ENCODE measurements around the gene MATK.
"Not testable (repeated sequence)": the region's sequence is repeated elsewhere in the genome, so short reads cannot be mapped to it uniquely, and the experiment has no call there.

MATK gene

DNA sequence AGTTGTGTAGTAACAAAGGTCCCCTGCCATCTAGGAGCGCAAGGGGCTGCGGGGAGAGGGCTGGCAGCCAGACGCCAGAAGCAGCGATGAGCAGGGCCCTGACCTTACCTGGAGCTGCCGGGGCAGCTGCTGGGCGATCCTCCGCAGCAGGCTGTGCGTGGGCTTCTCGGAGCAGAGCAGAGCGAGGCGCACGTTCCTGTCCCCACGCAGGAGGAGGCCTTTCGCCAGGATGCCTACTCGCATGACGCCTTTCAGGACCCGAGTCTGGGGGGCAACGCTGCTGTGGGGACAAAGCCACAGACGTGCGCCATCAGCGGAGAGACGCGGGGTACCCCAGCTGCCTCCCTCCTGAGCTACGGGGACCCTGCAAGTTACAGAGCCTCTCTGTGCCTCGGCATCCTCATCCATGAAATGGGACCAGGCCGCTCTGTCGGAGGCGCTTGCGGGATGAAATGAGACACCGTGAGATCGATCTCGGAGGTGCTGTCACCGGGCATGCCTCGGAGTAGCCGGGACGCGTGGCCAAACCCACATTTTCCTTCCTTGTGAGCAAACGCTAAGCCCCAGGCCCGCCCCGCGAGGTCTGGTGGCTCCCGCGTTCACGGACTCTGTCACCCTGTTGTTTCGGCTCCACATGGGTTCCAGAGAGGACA, 30.5 kb upstream of the MATK start:
- DNase-seq (ENCODE audit: low read depth in 2 of 2): no peak

DNA sequence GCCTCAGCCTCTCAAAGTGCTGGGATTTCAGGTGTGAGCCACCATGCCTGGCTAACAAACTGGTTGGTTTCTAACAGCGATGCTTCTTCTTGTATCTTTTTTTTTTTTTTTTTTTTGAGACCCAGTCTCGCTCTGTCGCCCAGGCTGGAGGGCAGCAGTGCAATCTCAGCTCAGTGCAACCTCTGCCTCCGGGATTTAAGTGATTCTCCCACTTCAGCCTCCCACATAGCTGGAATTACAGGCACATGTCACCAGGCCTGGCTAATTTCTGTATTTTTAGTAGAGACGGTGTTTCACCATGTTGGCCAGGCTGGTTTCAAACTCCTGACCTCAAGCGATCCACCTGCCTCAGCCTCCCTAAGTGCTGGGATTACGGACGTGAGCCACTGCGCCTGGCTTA, 30.0 kb upstream of the MATK start:
- not testable (repeated sequence) for DNase-seq (ENCODE audit: low read depth in 2 of 2)

DNA sequence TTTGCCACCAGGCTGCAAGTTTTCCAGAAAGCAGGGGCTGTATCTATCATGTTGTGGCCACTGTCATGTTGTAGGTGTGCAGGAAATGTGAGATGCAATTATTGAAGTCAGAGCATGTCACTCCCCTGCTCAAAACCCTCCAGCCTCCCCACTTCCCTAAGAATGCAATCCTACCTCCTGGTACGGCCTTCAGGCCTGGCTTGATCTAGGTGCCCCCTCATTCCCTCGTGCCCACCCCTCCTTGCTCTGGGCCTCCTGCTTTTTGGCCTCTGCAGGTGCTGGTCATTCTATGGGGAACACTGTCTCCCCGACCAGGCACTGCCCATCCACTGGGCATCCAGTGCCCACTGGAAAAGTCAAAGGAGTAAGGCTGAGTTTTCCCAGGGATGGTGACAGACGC, 28.5 kb upstream of the MATK start:
- DNase-seq (ENCODE audit: low read depth in 2 of 2): no peak

DNA sequence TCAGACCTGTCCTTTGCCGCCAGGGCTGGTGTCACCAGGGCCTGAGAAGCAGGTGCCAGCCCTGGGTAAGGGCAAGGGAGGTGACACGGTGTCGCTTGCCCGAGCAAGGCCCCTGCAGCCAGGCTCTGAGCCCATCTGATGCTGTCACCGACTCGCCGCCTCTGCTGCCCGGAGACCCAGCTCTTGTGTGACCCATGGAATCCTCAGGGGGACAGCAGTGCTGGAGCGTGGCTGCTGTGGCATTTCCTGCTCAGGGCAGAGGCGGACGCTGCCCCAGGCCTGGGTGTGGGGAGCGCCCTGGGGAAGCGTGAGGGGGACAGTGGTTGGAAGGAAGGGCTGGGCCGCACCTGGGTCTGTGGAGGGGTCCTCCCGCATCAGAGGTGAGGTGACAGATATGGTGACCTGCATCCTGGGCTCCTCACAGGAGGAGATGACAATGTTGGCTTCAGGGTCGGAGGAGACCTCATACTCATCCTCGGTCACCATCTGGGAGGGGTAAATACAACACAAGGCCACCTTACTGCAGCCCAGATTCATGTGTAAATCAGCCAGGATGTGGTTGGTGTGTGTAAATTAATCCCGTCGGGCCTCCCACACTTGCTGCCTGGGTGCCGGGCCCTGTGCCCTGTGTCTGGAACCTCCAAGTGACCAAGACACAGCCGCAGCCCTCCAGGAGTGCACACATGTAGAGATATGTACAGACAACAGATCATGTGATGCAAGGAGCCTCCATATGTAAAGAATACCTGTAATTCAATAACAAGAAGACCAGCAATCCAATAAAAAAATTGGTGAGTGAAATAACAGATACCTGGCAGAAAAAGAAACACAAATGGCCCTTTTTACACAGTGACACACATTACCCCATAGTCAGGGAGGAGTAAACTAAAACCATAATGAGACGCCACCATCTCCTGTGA, 27.6 kb upstream of the MATK start:
- DNase-seq (ENCODE audit: low read depth in 2 of 2): no peak

DNA sequence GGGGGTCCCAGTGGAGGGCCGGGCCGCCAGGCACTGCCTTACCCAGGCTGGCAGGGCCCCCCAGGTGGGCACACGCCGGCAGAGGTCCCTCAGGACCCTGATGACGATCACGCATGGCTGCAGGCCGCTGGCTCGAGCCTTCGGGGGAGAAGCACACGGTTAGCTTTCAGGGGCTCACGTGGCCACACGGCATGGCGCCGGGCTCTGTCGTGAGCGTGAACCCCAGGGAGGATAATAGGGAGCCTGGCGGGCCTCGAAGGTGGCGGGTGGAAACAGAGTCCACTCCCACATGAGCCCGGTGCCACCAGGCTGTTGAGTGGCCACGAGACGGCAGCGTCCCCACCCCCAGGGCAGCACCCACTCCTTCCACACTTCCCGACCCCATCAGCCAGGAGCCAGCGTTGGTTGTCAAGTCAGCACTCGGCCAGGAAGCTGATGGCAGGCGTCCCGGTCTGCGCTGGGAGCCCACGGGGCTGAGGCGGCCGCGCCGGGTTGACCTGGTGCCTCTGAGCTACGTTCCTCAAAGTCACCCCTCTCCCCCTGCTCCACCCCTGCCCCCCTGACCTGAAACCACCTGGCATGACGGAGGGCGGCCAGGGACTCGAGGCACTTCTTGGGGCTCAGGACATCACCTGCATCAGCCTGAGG, 24.7 kb upstream of the MATK start:
- DNase-seq (ENCODE audit: low read depth in 2 of 2): no peak

DNA sequence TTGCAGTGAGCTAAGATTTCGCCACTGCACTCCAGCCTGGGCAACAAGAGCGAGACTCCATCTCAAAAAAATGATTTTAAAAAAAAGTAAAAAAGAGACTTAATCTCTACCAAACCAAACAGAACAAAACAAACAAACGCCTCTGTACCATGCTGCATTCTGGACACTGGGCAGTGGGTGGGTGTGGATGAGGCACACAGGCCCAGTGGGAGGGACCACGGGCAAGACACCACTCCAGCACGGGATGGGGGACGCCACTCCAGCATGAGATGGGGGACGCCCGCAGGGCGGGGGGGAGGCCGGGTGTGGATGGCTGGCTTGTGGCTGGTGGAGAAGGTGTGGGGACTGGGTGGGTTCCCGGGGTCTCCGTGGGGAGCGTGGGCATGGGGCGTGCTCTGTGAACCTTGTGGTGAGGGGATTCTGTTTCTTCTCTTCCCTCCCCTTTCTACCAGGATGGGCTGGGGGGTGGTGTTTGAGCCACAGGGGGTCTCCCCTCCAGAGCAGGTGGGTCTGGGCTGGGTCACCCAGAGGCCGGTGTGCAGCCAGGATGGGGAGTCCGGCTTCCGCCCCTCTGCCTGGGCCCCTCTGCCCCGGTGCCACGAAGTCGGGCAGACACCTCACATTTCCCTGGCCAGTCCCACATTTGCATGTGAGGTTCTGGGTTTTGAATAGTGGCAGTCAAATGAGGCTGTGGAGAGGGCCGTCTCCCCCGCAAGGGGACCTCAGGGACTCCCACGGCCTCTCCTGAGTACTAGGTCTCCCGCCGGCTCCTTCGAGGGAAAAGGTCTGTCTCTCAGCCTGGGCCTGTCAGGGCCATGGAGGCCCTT, 23.9 kb upstream of the MATK start:
- no peak for DNase-seq (ENCODE audit: low read depth in 2 of 2)

DNA sequence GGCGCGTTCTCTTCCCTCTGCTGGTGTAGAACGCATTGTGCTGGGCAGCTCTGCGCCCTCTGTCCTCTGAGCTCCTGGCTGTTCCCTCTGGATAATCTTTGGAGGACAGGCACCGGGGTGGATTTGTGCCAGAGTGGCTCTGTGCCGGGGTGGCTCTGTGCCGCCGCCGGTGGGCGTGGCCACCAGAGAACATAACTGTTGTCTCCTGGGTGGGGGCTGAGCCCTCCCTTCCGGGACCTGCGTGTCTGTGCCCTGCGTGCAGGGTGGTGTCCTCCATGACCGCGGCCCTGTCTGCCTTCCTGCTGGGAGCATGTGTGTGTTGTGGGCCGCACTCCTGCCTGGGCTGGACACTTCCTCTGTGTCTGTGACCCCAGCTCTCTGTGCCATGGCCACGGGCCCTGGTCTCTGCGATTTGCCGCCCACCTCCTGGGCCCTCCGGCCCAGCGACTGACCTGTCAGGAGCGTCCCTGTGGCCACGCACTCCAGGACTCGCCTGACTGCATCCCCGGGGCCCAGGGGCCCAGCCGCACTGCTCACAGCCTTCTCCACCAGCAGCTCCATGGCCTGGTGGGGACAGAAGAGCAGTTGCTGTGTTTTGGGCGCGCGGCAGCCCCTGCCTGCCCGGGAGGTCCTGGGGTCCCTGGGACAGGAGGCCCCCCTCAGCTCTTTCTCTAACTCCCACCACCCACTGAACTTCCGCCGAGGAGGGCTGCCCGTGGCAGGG, 22.4 kb upstream of the MATK start:
- DNase-seq (ENCODE audit: low read depth in 2 of 2): no peak

DNA sequence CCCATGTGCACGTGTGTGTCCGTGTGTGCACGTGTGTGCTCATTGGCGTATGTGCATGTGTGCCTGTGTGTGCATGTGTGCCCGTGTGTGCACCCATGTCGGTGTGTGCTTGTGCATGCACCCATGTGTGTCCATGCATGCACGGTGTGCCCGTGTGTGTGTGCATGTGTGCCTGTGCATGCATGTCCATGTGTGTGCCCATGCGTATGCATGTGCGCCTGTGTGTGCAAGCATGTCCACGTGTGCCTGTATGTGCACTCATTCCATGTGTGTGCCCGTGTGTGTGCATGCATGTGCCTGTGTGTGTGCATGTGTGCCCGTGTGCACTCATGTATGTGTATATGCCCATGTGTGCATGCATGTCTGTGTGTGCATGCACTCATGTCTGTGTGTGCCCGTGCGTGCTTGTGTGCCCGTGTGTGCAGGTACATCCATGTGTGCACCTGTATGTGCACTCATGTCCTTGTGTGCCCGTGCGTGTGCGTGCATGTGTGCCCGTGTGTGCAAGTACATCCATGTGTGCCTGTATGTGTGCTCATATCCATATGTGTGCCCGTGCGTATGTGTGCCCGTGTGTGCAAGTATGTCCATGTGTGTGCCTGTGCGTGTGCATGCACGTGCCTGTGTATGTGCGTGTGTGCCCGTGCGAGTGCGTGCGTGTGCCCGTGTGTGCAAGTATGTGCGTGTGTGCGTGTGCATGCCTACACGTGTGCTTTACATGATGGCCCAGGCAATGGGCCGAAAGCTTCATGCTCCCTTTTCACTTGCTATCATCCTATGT, 21.6 kb upstream of the MATK start:
- no peak for DNase-seq (ENCODE audit: low read depth in 2 of 2)

DNA sequence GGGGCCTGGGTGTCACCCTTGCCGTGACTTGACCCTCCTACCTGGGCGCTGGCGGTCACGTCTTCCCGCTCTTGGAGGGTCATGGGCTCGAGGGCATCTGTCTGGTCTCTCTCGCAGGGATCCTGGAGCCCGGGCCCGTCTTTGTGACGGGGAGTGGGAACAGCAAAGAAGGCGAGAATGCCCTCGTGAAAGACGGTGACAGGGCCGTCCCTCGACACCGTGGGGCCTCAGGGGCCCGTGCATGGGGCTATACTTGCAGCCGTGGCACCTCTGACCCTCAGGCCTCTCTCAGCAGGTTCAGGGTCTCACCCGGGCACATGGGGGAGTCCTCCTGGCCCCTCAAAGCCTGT, 20.9 kb upstream of the MATK start:
- no peak for DNase-seq (ENCODE audit: low read depth in 2 of 2)

DNA sequence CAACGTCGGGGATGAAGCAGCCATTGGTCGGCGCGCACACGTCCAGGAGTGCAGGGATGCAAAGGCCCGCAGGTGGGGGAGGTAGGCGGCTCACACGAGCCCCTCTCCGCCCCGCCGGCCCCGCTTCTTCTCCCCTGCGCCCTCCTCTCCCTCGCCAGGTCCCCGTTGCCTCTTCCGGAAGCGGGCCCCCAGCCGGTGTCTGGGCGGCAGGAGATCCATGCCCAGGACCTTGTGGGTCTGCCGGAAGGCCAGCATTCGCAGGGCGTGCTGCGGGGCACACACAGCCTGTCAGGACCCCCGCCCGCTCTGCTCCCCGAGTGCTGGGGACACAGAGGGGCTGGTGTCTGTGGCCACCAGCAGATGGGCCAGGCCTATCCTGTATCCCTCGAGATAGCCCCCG, 19.7 kb upstream of the MATK start:
- DNase-seq (ENCODE audit: low read depth in 2 of 2): no peak

DNA sequence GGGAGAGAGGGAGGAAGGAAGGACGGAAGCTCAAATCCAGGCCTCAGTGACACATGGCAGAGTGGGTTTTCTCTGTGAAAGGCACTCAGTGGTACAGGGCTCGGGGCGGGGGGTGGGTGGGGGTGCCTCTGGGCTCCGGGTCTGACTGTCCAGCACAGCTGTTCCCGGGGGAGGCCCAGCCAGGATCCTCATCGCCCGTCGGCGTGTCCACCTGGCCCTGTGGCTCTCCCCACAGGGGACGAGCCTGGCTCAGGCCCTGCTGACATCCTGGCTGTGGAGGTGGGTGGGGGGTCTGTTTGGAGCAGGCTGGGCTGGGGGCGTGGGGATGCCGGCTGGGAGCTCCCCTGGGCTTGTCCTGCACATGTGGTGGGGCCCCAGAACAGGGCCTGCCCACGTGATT, 18.2 kb upstream of the MATK start:
- DNase-seq (ENCODE audit: low read depth in 2 of 2): no peak

DNA sequence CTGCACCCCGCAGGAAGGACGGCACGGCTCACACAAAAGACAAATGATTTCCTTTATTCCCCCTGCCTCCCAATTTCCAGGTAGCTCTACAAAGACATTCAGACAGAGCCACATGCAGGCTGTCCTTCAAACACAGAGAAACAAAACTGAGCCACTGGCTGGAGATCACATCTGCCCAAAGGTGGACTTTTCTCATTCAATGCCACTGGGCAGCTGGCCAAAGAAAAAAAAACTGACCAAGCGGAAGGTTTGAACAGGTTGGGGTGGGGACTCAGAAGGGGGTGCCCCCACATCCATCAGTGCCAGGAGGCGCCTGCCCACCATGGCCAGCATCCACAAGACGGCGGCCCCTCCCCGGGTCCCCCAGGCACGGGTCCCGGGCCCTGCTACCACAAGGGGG, 17.8 kb upstream of the MATK start:
- DNase-seq (ENCODE audit: low read depth in 2 of 2): no peak

DNA sequence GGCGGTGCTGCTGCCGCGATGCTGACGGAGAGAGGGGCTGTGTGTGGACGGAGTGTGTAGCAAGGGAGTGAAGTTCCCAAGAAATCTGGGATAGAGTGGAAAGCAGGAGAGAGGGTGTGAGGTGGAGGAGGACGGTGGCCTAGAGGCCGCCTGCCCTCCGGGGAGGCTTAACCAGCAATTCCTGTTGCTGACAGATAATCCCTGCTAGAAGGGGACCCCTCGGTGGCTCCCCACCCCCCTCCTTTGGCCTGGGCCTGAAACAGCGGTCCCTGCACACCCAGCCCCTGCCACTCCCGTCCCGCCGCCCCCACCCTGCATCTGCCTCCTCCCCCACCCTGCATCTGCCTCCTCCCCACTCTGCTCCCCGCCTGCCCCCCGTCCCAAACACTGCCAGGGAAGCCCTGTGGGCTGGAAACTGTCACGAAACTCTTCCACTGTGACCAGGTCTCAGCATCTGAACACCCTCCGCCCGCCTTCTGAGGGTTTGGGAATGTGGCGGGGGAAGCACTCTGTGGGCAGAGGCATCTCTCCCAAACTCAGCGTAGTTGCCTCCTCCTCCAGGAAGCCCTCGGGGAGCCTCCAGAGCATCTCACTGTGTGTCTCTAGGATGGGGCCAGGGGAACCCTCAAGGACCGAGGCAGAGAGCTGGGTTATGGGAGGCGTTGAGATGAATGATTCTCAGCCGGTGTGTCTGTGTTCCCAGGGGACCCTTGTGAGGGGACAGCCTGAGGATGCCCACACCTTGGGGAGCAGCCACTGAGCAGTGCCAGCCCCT, 17.1 kb upstream of the MATK start:
- no peak for DNase-seq (ENCODE audit: low read depth in 2 of 2)

DNA sequence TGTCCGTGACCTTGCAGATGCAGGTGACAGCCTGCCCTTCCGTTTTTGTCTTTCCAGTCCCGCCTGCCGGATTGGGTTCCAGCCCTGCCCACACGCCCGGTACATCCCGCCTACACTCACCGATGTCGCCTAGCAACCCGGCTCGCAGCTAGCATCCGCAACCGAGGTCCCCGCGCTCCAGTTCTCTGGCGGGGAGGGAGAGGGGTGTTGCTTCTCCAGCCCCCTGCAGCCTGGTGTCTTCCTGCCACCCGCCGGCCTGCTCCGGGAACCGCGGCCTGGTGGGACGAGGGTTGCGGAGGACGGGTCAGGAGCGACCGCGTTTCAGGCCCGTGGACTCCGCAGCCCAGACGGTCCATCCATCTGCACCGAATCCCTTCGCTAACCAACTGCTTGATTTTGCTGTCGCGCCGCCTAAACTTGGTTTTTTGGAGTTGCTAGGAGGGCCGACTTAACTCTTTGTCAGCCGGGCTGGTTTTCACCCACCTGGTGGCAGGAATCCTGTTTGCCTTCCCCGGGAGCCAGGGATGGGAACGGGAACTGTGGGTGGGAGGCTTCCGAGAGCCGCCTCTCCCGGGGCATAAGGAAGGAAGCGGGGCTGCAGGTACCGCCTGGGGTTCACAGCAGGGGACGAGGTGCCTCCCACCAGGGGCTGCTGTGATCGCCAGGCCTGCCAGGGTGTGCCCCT, 15.4 kb upstream of the MATK start:
- DNase-seq (ENCODE audit: low read depth in 2 of 2): peak; percentile 42 to 56

DNA sequence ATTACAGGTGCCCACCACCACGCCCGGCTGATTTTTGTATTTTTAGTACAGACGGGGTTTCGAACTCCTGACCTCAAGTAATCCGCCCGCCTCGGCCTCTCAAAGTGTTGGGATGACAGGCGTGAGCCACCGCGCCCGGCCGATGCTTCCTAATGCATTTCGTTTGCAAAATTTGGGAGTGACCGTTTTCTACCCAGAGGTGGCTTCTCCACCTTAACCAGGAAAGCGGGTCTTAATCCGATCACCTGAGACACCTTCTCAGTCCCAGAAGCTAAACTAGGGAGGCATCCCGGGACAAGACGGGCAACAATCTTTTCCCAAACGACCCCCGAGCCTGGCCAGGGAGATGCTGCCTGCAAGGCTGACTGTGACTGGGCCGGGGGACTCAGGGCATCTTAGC, 14.8 kb upstream of the MATK start:
- no peak for DNase-seq (ENCODE audit: low read depth in 2 of 2)

DNA sequence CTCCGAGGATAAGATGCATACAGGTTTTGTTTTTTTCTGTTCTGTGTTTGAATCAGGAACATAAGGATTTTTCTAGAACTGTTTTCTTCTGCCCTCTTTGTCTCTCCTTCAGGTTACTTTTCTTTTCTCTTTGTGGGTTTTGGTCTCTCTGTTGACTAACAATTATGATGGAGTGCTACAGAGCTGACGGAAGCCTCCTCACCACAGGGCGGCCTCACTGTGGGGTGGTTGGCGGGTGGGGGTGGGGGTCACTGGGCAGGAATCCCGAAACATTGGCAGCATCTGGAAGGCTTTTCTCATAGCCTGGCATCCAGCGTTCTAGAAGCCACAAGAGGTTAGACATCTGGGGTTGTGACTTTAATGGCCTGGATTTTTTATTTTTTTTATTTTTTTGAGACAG, 12.0 kb upstream of the MATK start:
- DNase-seq (ENCODE audit: low read depth in 2 of 2): no peak

DNA sequence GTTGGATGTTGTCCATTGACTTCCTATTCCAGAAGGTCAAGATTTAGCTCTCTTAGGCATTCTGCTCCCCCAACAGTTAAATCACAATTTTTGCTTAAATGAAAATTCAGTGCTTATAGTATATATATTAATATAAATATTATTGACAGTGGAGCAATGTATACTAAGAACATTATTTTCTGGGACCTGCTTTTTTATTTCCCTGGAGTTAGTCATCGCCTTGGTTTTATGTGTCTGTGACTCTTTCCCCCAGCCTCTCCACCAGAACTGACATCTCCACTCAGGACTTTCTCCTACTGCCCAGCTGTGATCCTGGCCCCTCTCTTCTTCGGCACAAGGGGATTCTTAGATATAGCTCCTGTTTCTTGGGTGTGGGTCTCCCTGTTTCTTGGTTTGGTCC, 10.2 kb upstream of the MATK start:
- no peak for DNase-seq (ENCODE audit: low read depth in 2 of 2)

DNA sequence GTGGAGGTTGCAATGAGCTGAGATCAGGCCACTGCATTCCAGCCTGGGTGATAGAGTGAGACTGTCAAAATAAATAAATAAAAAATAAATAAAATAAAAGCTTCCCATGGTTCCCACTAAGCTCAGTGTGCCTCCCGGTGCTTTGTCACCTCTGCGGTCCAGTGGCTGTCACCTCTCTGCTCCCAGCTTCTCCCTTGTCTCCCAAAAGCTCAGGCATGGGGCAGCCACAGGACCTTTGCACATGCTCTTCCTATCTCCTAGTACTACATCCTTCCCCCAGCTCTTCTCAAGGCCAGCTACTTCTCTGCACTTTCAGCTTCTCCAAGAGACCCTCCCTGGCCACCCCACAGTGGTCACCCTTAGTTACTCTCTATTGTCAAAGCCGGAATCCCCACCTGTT, 7.6 kb upstream of the MATK start:
- DNase-seq (ENCODE audit: low read depth in 2 of 2): no peak

DNA sequence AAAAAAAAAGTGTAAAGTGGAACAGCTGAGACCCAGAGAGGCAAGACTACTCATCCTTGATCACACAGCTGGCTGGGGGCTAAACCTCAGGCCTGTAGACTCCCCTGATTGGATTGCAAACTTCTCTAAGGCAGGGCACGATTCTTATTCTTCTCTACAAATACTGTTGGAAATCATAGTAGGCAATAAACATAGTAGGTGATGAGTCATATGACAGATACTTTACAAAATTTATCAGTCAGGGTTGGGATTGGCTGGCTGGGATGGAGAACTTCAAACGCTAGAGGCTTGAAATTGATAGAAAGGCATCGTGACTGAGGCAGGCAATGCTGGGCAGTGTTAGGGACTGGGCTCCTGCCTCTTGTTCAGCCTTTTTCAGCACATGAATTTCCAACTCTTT, 5.9 kb upstream of the MATK start:
- no peak for DNase-seq (ENCODE audit: low read depth in 2 of 2)

Data from stimulated activated CD4-positive, alpha-beta T cell treated with anti-CD3 and anti-CD28 coated beads, Interleukin-1b, Interleukin-23, amount 100 ng/mL, for 4 hours (primary cell).